ENCODE results near the gene CHRD.
A peak's percentile ranks its signal among the peaks of the same experiment; 100 is the strongest.

GRCh38 chr3:184360929-184361531 lies 18.8 kb upstream of the CHRD start:
- TF ChIP-seq CTCF (conservative IDR thresholded peaks at IDR 0.05) (no peak), ZFX (IDR thresholded peaks at IDR 0.05) (peak; percentile 55; the same call in 1 of the 2 replicates)
